Measurements from ENCODE around the gene SPCS3. TPM values are rescaled to one million over a fixed set of nuclear protein-coding genes. Genes with fewer than 3 reads are reported as not detected.

SPCS3 gene
- total and polyA plus RNA-seq, 2 of the 13 experiments (the other 11 are each of a cell fraction or from before 2014, with no cell fraction given), result 26.3 to 57.0 TPM

DNA sequence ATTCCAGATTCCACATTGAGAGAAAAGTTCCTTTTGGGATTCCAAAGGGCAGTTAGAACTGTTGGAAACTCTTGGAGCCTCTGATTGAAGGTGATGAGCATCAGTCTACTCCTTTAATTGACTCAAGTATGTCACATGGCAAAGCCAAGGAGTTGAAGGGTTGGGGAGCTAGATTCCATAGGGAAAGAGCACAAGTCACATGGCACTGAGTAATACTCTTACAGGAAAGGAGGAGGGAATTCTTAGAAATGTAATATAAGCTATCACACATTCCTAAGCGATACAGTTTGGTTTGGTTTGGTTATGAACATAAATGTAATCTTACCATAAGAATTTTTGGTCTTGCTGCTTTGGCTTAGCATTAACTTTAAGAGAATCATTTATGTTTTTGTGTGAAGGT lies 15.7 kb downstream of the SPCS3 start:
- no TSS peak for BruUV-seq (replicated peaks)

DNA sequence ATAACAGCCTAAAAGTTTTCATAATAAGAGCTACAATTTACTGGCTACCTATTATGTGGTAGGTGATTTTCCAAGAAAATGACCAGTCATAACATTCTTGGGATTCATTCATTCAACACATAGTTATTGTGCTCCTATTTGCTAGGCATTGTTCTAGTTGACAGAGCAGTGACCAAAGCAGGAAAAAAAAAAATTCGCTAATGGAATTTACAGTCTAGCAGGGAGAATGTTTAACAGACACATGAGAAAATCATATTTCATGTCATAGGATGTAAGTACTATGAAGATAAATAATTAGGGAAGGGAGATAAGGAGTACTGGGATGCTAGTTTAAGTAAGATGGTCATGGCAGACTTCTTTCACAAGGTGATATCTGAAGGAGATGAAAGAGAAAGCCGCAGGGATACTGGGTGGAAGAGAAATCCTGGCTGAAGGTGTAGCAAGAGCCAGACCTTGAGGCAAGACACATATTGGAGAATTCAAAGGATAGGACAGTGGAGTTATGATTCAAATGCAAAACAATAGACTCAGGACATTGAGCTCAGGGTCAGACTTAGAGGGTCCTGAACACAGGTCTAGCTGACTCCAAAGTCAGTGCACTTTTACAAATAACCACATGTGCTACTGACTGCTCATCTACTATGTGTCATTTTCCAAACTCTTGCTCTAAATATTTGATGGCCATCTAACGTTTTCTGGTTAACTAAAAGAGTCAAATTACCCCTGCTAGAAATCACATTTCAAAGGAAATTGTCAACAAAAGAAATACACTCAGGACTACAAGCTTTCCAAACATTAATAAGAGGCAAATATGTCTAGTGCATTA lies 20.4 kb downstream of the SPCS3 start:
- TF ChIP-seq, protein P1, sequence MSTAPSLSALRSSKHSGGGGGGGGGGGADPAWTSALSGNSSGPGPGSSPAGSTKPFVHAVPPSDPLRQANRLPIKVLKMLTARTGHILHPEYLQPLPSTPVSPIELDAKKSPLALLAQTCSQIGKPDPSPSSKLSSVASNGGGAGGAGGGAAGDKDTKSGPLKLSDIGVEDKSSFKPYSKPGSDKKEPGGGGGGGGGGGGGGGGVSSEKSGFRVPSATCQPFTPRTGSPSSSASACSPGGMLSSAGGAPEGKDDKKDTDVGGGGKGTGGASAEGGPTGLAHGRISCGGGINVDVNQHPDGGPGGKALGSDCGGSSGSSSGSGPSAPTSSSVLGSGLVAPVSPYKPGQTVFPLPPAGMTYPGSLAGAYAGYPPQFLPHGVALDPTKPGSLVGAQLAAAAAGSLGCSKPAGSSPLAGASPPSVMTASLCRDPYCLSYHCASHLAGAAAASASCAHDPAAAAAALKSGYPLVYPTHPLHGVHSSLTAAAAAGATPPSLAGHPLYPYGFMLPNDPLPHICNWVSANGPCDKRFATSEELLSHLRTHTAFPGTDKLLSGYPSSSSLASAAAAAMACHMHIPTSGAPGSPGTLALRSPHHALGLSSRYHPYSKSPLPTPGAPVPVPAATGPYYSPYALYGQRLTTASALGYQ (CRISPR knock-in tag; IDR thresholded peaks at IDR 0.05), result no peak
- TF ChIP-seq SAP130 (CRISPR knock-in tag; IDR thresholded peaks at IDR 0.05; ENCODE audit: low read depth), result no peak
- no peak for TF ChIP-seq MTF1 (CRISPR knock-in tag; IDR thresholded peaks at IDR 0.05)
- no peak for TF ChIP-seq ZNF883 (CRISPR knock-in tag; IDR thresholded peaks at IDR 0.05; ENCODE audit: not compliant biosample characterization)
- TF ChIP-seq, protein P2, sequence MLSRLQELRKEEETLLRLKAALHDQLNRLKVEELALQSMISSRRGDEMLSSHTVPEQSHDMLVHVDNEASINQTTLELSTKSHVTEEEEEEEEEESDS (CRISPR knock-in tag; IDR thresholded peaks at IDR 0.05; ENCODE audit: borderline replicate concordance), result no peak
- no peak for TF ChIP-seq ZFP90 (CRISPR knock-in tag; IDR thresholded peaks at IDR 0.05; ENCODE audit: borderline replicate concordance)
- TF ChIP-seq ZC3H4 (CRISPR knock-in tag; IDR thresholded peaks at IDR 0.05; ENCODE audit: borderline replicate concordance), result no peak
- no peak for TF ChIP-seq CBX5 (CRISPR knock-in tag; IDR thresholded peaks at IDR 0.05; ENCODE audit: borderline replicate concordance)
- TF ChIP-seq ARNT2 (CRISPR knock-in tag; IDR thresholded peaks at IDR 0.05; ENCODE audit: low read depth), result no peak
- no peak for TF ChIP-seq ATRX (CRISPR knock-in tag; IDR thresholded peaks at IDR 0.05; ENCODE audit: borderline replicate concordance)
- no peak for TF ChIP-seq ZBTB21 (CRISPR knock-in tag; IDR thresholded peaks at IDR 0.05)
- no peak for TF ChIP-seq KLF6 (CRISPR knock-in tag; IDR thresholded peaks at IDR 0.05)
- H3K4me1 ChIP-seq (ENCODE audit: insufficient read depth, low read length), result no peaks in the 10 kb centered on the region
- ChIA-PET POLR2A (no interaction called here), CTCF (ENCODE audit: low intra/inter-chr PET ratio, low total read pairs) (interaction anchor here (1.7 kb wide), 1 partner anchor 393 kb away, joined by 7 read pairs; no protein-coding TSS in a partner anchor)
- ATAC-seq, result no peak; the same call in 2 of the 3 replicates
- 51% methylated on average over 3 of the region's 3 CpGs for WGBS (ENCODE audit: low lambda C conversion rate)
- no peak overlapping the region for H3K27ac ChIP-seq (ENCODE audit: extremely low read length, insufficient read depth, low read length)
- no peak overlapping the region for H3K4me3 ChIP-seq (replicated peaks in 1 of 3; ENCODE audit: insufficient read depth in 1 of 3, low read depth in 2 of 3, low read length in 3 of 3)
- H3K4me2 ChIP-seq (ENCODE audit: low read depth, low read length), result no peak overlapping the region
- H3K27me3 ChIP-seq (ENCODE audit: control insufficient read depth in 1 of 2, insufficient read depth in 2 of 2, low read length in 2 of 2), result no peaks in the 10 kb centered on the region
- DNase-seq (ENCODE audit: low spot score), result no peak
- no peaks in the 10 kb centered on the region for H3K79me2 ChIP-seq (ENCODE audit: insufficient read depth, low read length)
- intact Hi-C loops (cut with micrococcal nuclease; ENCODE audit: unreplicated experiment), result loop anchor here (10.0 kb wide), 1 partner anchor 1575 kb away; no protein-coding TSS in a partner anchor
- no peak overlapping the region for H2AFZ ChIP-seq (ENCODE audit: low read length)
- H3K36me3 ChIP-seq (replicated peaks in 1 of 2; ENCODE audit: control insufficient read depth in 1 of 2, insufficient read depth in 2 of 2, low read length in 2 of 2), result no peaks in the 10 kb centered on the region
- FAIRE-seq, result no peak
- H3K9ac ChIP-seq (ENCODE audit: insufficient read depth, low read depth, low read length), result no peak overlapping the region
- in situ Hi-C loops (cut with HindIII; ENCODE audit: extremely low pct_ligation_motif_present, low pct_unique_long_range_greater_than_20kb), result loop anchor here (25.0 kb wide), 3 partner anchors 203 to 403 kb away; no protein-coding TSS in a partner anchor
- BruUV-seq (replicated peaks), result no TSS peak
- no peaks in the 10 kb centered on the region for H4K20me1 ChIP-seq (ENCODE audit: insufficient read depth, low read length)
- peaks cover 21% of the 10 kb centered on the region for H3K9me3 ChIP-seq (ENCODE audit: low read length)

More for the DNA sequence above, 15.7 kb downstream of the SPCS3 start:
- WGBS (ENCODE audit: low lambda C conversion rate), result 100% methylated on average over 1 of the region's 1 CpG
- no peak overlapping the region for H3K27ac ChIP-seq (ENCODE audit: extremely low read length, insufficient read depth, low read length)
- ChIA-PET CTCF (ENCODE audit: low intra/inter-chr PET ratio, low total read pairs) (no interaction called here), POLR2A (no interaction called here)
- FAIRE-seq (no peak), ATAC-seq (no peak), DNase-seq (ENCODE audit: low spot score) (no peak)
- H3K4me2 ChIP-seq (ENCODE audit: low read depth, low read length), result no peak overlapping the region
- no peaks in the 10 kb centered on the region for H3K9me3 ChIP-seq (ENCODE audit: low read length)
- no peaks in the 10 kb centered on the region for H3K79me2 ChIP-seq (ENCODE audit: insufficient read depth, low read length)
- H3K4me1 ChIP-seq (ENCODE audit: insufficient read depth, low read length), result no peaks in the 10 kb centered on the region
- in situ Hi-C loops (cut with HindIII; ENCODE audit: extremely low pct_ligation_motif_present, low pct_unique_long_range_greater_than_20kb) (loop anchor here (25.0 kb wide), 3 partner anchors 198 to 398 kb away; no protein-coding TSS in a partner anchor), intact Hi-C loops (cut with micrococcal nuclease; ENCODE audit: unreplicated experiment) (no loop called here)
- H4K20me1 ChIP-seq (ENCODE audit: insufficient read depth, low read length), result no peaks in the 10 kb centered on the region
- TF ChIP-seq, protein P3, sequence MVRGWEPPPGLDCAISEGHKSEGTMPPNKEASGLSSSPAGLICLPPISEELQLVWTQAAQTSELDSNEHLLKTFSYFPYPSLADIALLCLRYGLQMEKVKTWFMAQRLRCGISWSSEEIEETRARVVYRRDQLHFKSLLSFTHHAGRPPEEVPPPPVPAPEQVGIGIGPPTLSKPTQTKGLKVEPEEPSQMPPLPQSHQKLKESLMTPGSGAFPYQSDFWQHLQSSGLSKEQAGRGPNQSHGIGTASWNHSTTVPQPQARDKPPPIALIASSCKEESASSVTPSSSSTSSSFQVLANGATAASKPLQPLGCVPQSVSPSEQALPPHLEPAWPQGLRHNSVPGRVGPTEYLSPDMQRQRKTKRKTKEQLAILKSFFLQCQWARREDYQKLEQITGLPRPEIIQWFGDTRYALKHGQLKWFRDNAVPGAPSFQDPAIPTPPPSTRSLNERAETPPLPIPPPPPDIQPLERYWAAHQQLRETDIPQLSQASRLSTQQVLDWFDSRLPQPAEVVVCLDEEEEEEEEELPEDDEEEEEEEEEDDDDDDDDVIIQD (CRISPR knock-in tag; IDR thresholded peaks at IDR 0.05; ENCODE audit: low read depth), result no peak
- no peak overlapping the region for H3K4me3 ChIP-seq (replicated peaks in 1 of 3; ENCODE audit: insufficient read depth in 1 of 3, low read depth in 2 of 3, low read length in 3 of 3)
- H2AFZ ChIP-seq (ENCODE audit: low read length), result no peak overlapping the region
- no peak overlapping the region for H3K9ac ChIP-seq (ENCODE audit: insufficient read depth, low read depth, low read length)
- no peaks in the 10 kb centered on the region for H3K27me3 ChIP-seq (ENCODE audit: control insufficient read depth in 1 of 2, insufficient read depth in 2 of 2, low read length in 2 of 2)
- H3K36me3 ChIP-seq (replicated peaks in 1 of 2; ENCODE audit: control insufficient read depth in 1 of 2, insufficient read depth in 2 of 2, low read length in 2 of 2), result peaks cover 0 to under 1% of the 10 kb centered on the region in 2 experiments; a peak in 1 of 5 replicates

All from HepG2 (cell line).